Trophoblast cell (in vitro differentiated cells and primary cell): ENCODE measurements around the gene IFT57.

Experiments
- DNase-seq, 2 donors: peaks; one replicate each; pipeline ENCODE4 v3.0.0-alpha.2; 2016
- H2AFZ ChIP-seq: 2 replicates; pipeline ENCODE4 v1.6.1; 2013; ENCODE audit warnings: low read length, moderate library complexity, mild to moderate bottlenecking; ENCODE audit not compliant: insufficient read depth, poor library complexity
- H2AK5ac ChIP-seq: 2 replicates; pipeline ENCODE4 v1.6.1; 2013; ENCODE audit warnings: mild to moderate bottlenecking, low read length
- H2BK120ac ChIP-seq: 2 replicates; pipeline ENCODE4 v1.6.1; 2013; ENCODE audit warnings: low read length, mild to moderate bottlenecking, moderate library complexity; ENCODE audit not compliant: insufficient read depth, poor library complexity
- H2BK12ac ChIP-seq: 2 replicates; pipeline ENCODE4 v1.6.1; 2013; ENCODE audit warnings: mild to moderate bottlenecking, low read length, moderate library complexity
- H2BK5ac ChIP-seq: 2 replicates; pipeline ENCODE4 v1.6.1; 2013; ENCODE audit warnings: low read length, low read depth, moderate library complexity, mild to moderate bottlenecking; ENCODE audit not compliant: poor library complexity
- H3K14ac ChIP-seq: 2 replicates; pipeline ENCODE4 v1.6.1; 2013; ENCODE audit warnings: mild to moderate bottlenecking, low read length
- H3K18ac ChIP-seq: 2 replicates; pipeline ENCODE4 v1.6.1; 2013; ENCODE audit warnings: mild to moderate bottlenecking, low read length
- H3K23ac ChIP-seq: 2 replicates; pipeline ENCODE4 v1.6.1; 2013; ENCODE audit warnings: low read length
- H3K27ac ChIP-seq: 2 replicates; pipeline ENCODE4 v1.5.1; 2013; ENCODE audit warnings: low read depth, mild to moderate bottlenecking, inconsistent platforms, low read length, moderate library complexity
- H3K27me3 ChIP-seq: 2 replicates; pipeline ENCODE4 v1.6.1; 2013; ENCODE audit warnings: inconsistent platforms, mild to moderate bottlenecking, low read length, moderate library complexity; ENCODE audit not compliant: insufficient read depth
- H3K36me3 ChIP-seq, 2 experiments: 1 replicate in 1 of 2; 2 replicates in 1 of 2; pipeline ENCODE4 v1.6.1; 2013; ENCODE audit warnings: low read length in 2 of 2, mild to moderate bottlenecking in 2 of 2, moderate library complexity in 1 of 2; ENCODE audit not compliant: insufficient read depth in 2 of 2, control insufficient read depth in 1 of 2
- H3K4ac ChIP-seq: 2 replicates; pipeline ENCODE4 v1.6.1; 2013; ENCODE audit warnings: low read depth, mild to moderate bottlenecking, low read length, moderate library complexity
- H3K4me1 ChIP-seq, 2 experiments: 1 replicate in 1 of 2; 2 replicates in 1 of 2; pipeline ENCODE4 v1.6.1; 2013; ENCODE audit warnings: low read length in 2 of 2, mild to moderate bottlenecking in 2 of 2, moderate library complexity in 1 of 2; ENCODE audit not compliant: insufficient read depth in 2 of 2, control insufficient read depth in 1 of 2
- H3K4me2 ChIP-seq: 2 replicates; pipeline ENCODE4 v1.6.1; 2013; ENCODE audit warnings: inconsistent platforms, mild to moderate bottlenecking, low read length, moderate library complexity
- H3K4me3 ChIP-seq: 2 replicates; pipeline ENCODE4 v1.5.1; 2013; ENCODE audit warnings: mild to moderate bottlenecking, low read depth, low read length, inconsistent platforms
- H3K79me1 ChIP-seq: one replicate; pipeline ENCODE4 v1.6.1; 2013; ENCODE audit warnings: low read length
- H3K79me2 ChIP-seq: 2 replicates; pipeline ENCODE4 v1.6.1; 2013; ENCODE audit warnings: low read length, mild to moderate bottlenecking; ENCODE audit not compliant: control insufficient read depth, insufficient read depth, poor library complexity
- H3K9ac ChIP-seq: 2 replicates; pipeline ENCODE4 v1.6.1; 2013; ENCODE audit warnings: mild to moderate bottlenecking, low read length
- H3K9me3 ChIP-seq: 2 replicates; pipeline ENCODE4 v1.6.1; 2013; ENCODE audit warnings: low read depth, mild to moderate bottlenecking, control low read depth, inconsistent platforms, low read length; ENCODE audit not compliant: insufficient read depth
- H4K12ac ChIP-seq: 2 replicates; pipeline ENCODE4 v1.6.1; 2013; ENCODE audit warnings: low read depth, mild to moderate bottlenecking, low read length, moderate library complexity
- H4K8ac ChIP-seq: 2 replicates; pipeline ENCODE4 v1.6.1; 2013; ENCODE audit warnings: low read depth, mild to moderate bottlenecking, low read length, moderate library complexity
- H4K91ac ChIP-seq: one replicate; pipeline ENCODE4 v1.6.1; 2013; ENCODE audit warnings: low read depth, mild to moderate bottlenecking, low read length, moderate library complexity
- WGBS: extraction: QIAGEN DNeasy Blood & Tissue Kit; methylation state at CpG from one replicate; pipeline ENCODE4 v1.1.7; 2013; ENCODE audit warnings: missing lambda C conversion rate; ENCODE audit not compliant: insufficient read length, insufficient coverage; ENCODE audit errors: extremely low coverage; 5-methylcytosine and 5-hydroxymethylcytosine counted together

The IFT57 gene

DNA sequence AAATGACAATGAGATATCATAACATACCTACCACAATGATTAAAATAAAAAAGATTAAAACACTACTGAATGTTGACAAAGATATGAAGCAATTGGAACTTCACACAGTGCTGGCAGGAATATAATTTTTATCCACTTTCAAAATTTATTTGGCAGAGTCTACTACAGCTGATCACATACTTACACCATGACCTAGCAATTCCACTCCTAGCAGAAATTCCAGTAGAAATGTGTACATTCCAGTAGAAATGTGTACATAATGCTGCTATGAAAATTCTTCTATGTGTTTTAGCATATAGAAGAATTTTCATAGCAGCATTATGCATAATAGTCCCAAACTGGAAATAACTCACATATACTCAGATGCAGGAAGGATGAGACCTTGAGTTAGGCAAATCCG lies 43.5 kb downstream of the IFT57 start:
- WGBS, result no CpG with 5 or more reads among the region's 1 CpG

DNA sequence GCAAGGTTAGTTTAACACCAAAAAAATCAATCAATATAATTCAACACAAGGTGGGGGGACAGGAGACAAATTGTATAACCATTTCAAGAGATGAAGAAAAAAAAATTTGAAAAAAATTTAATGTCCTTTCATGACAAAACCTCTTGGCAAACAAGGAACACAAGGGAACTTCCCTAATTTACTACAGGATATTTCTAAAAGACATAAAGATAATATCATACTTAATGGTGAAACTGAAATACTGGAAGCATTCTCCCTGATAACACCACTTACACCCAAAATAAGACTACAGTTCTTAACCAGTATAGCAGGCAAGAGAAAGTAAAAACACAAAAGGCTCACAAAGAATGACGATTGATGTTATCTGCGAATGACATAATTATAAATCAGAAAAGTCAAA lies 44.7 kb downstream of the IFT57 start:
- Histone ChIP-seq H4K91ac (no peak overlapping the region), H4K8ac (no peak overlapping the region), H2BK120ac (no peak overlapping the region), H2AK5ac (no peak overlapping the region), H2AFZ (no peak overlapping the region), H3K4me3 (no peak overlapping the region), H3K4ac (no peak overlapping the region), H2BK5ac (no peak overlapping the region), H3K23ac (no peak overlapping the region), H3K4me2 (no peak overlapping the region), H3K9ac (no peak overlapping the region), H3K9me3 (no peaks in the 10 kb centered on the region), H3K36me3 (no peaks in the 10 kb centered on the region), H2BK12ac (no peak overlapping the region), H4K12ac (no peak overlapping the region), H3K27ac (no peak overlapping the region), H3K4me1 (no peaks in the 10 kb centered on the region), H3K79me1 (no peaks in the 10 kb centered on the region), H3K27me3 (no peaks in the 10 kb centered on the region), H3K18ac (no peak overlapping the region), H3K79me2 (no peaks in the 10 kb centered on the region), H3K14ac (no peak overlapping the region)
- peak in 1 of 2 donors; percentile 47 for DNase-seq
- WGBS, result no CpG with 5 or more reads among the region's 2 CpGs

More for the DNA sequence above, 43.5 kb downstream of the IFT57 start:
- Histone ChIP-seq H2AK5ac (no peak overlapping the region), H2BK120ac (no peak overlapping the region), H2BK5ac (no peak overlapping the region), H3K9me3 (no peaks in the 10 kb centered on the region), H4K8ac (no peak overlapping the region), H2BK12ac (no peak overlapping the region), H3K27ac (no peak overlapping the region), H3K23ac (no peak overlapping the region), H3K79me1 (no peaks in the 10 kb centered on the region), H4K12ac (no peak overlapping the region), H3K36me3 (no peaks in the 10 kb centered on the region), H3K79me2 (no peaks in the 10 kb centered on the region), H3K4me3 (no peak overlapping the region), H3K4me1 (no peaks in the 10 kb centered on the region), H4K91ac (no peak overlapping the region), H2AFZ (no peak overlapping the region), H3K27me3 (no peaks in the 10 kb centered on the region), H3K14ac (no peak overlapping the region), H3K4me2 (no peak overlapping the region), H3K9ac (no peak overlapping the region), H3K4ac (no peak overlapping the region), H3K18ac (no peak overlapping the region)
- peak; percentile 3 to 59 for DNase-seq

DNA sequence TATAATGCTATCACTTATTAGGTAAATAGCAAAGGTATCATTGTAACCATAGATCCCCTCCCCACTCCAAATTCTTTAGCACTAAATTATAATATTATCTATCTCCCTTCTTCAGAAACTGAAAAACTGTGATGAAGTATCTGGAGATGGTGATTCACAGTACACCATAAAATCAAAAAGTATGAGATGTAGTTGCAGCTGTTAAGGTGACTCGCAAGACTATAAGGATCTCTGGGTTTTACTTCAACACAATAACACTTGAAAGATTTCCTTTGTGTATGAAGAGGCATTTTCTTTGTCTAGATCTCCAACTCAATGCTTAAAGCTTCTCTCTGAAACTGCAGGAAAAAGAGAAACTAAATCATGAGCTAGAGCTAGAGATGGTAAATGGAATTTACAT lies 46.9 kb downstream of the IFT57 start:
- Histone ChIP-seq H3K27me3 (no peaks in the 10 kb centered on the region), H3K4me2 (no peak overlapping the region), H3K4me3 (no peak overlapping the region), H4K12ac (no peak overlapping the region), H2AK5ac (no peak overlapping the region), H3K23ac (no peak overlapping the region), H3K14ac (no peak overlapping the region), H3K79me2 (no peaks in the 10 kb centered on the region), H3K4ac (no peak overlapping the region), H3K18ac (no peak overlapping the region), H4K91ac (no peak overlapping the region), H3K79me1 (no peaks in the 10 kb centered on the region), H2BK12ac (no peak overlapping the region), H3K9me3 (no peaks in the 10 kb centered on the region), H4K8ac (no peak overlapping the region), H3K9ac (no peak overlapping the region), H2AFZ (no peak overlapping the region), H2BK5ac (no peak overlapping the region), H3K36me3 (no peaks in the 10 kb centered on the region), H3K27ac (no peak overlapping the region), H3K4me1 (no peaks in the 10 kb centered on the region), H2BK120ac (no peak overlapping the region)
- no peak for DNase-seq
- WGBS, result no CpG with 5 or more reads among the region's 1 CpG

DNA sequence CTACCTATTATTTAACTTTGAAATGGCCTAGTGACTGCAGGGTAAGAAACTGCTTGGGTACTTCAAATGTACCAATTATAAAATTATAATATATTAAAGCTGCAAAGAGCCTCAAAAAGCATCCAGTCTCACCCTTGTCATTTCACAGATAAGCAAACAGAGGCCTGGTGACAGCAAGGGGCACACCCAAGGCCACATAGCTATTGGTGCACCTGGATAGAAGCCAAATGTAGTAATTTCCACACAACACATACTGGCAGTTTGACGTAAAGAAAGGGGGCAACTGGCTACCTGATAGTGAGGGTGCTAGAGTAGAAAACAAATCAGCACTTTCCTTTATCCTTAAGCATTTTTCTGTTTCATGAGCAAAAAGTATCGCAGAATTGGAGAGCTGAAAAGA lies 51.1 kb downstream of the IFT57 start:
- Histone ChIP-seq H2BK12ac (no peak overlapping the region), H3K18ac (no peak overlapping the region), H3K4ac (no peak overlapping the region), H3K14ac (no peak overlapping the region), H3K79me2 (no peaks in the 10 kb centered on the region), H3K4me1 (no peaks in the 10 kb centered on the region), H3K9me3 (no peaks in the 10 kb centered on the region), H4K8ac (no peak overlapping the region), H2BK5ac (no peak overlapping the region), H3K9ac (no peak overlapping the region), H2BK120ac (no peak overlapping the region), H4K91ac (no peak overlapping the region), H3K27me3 (no peaks in the 10 kb centered on the region), H3K79me1 (no peaks in the 10 kb centered on the region), H3K4me2 (no peak overlapping the region), H2AK5ac (no peak overlapping the region), H3K36me3 (no peaks in the 10 kb centered on the region), H3K23ac (no peak overlapping the region), H3K27ac (no peak overlapping the region), H2AFZ (no peak overlapping the region), H3K4me3 (no peak overlapping the region), H4K12ac (no peak overlapping the region)
- WGBS, result no CpG with 5 or more reads among the region's 2 CpGs
- no peak for DNase-seq
